Naive B cell (primary cell): Measurements from ENCODE around the gene PCNP. TPM values are rescaled to one million over a fixed set of nuclear protein-coding genes. Genes with fewer than 3 reads are reported as not detected.
"Not testable (repeated sequence)": the region's sequence is repeated elsewhere in the genome, so short reads cannot be mapped to it uniquely, and the experiment has no call there.

ENCODE experiments used
- ATAC-seq, 2 donors: fragments of 150-1000 bp; cut with Tn5 transposase; 2 replicates each; pipeline ENCODE4 v1.10.0; 2021; ENCODE audit warnings: low read depth in 2 of 2, mild to moderate bottlenecking in 2 of 2, moderate library complexity in 2 of 2
- DNase-seq: peaks from one replicate; pipeline ENCODE4 v3.0.0; 2022
- H3K27ac Mint-ChIP-seq, 6 donors: one replicate each; pipeline ENCODE4 v1.8.0; 2020 to 2022; ENCODE audit warnings: mild to moderate bottlenecking in 6 of 6, mixed read lengths in 6 of 6, moderate library complexity in 5 of 6, inconsistent platforms in 2 of 6
- H3K27me3 Mint-ChIP-seq, 3 donors: one replicate each; pipeline ENCODE4 v1.8.0; 2021 to 2022; ENCODE audit warnings: mixed read lengths in 3 of 3, mild to moderate bottlenecking in 1 of 3
- H3K36me3 Mint-ChIP-seq, 2 donors: one replicate each; pipeline ENCODE4 v1.8.0; 2020 to 2022; ENCODE audit warnings: mixed read lengths in 2 of 2, inconsistent platforms in 1 of 2, mild to moderate bottlenecking in 1 of 2
- H3K4me1 Mint-ChIP-seq, 3 donors: one replicate each; pipeline ENCODE4 v1.8.0; 2020 to 2022; ENCODE audit warnings: mixed read lengths in 3 of 3, inconsistent platforms in 1 of 3, mild to moderate bottlenecking in 1 of 3, moderate library complexity in 1 of 3
- H3K4me3 Mint-ChIP-seq, 8 donors: one replicate each; pipeline ENCODE4 v1.8.0; 2020 to 2022; ENCODE audit warnings: mild to moderate bottlenecking in 8 of 8, mixed read lengths in 8 of 8, moderate library complexity in 8 of 8, inconsistent platforms in 2 of 8
- H3K9me3 Mint-ChIP-seq, 7 donors: one replicate each; pipeline ENCODE4 v1.8.0; 2020 to 2022; ENCODE audit warnings: mixed read lengths in 7 of 7, mild to moderate bottlenecking in 5 of 7, inconsistent platforms in 2 of 7, moderate library complexity in 1 of 7
- polyA plus RNA-seq, 6 donors: library from polyadenylated mRNA; unstranded; fragments of 300-500 nt; fragmentation: Illumina TruSeq; gene quantifications; one replicate each; pipeline ENCODE4 v1.2.3, GENCODE V29; 2021; ENCODE audit warnings: low read depth in 6 of 6

The PCNP gene
- polyA plus RNA-seq, 6 donors from 2014 or later: 100 to 187 (median 148) TPM

DNA sequence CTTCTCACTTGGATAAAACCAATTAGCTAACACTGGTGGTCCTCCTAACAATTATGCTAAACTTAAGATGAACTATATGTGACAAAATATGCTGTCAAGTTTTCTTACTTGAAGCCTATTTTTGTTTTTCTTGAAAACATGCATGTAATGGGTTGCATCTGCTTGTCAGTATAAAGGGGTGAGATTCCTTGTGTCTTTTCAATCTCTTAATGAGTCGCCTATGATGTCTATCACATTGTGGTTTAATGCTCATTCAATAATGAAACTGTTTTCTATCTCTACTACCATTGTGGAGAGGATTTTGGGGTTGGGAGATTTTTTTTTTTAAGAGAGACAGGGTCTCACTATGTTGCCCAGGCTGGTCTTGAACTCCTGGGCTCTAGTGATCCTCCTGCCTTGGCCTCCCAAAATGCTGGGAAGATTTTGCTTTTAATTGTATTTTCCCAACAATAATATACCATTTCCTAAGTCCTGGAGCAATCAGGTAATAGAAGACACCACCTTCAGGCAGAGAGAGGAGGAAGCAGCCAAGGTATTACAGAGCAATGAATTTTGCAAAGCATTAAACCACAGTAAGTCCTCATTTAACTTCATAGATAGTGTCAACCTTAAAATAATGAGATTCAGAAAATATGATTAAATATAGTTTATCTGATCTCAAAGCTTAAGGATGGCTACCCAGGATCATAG, 29.7 kb upstream of the PCNP start:
- ATAC-seq (no peak), DNase-seq (no peak)
- no peaks in the 10 kb centered on the region for H3K4me1 Mint-ChIP-seq
- H3K9me3 Mint-ChIP-seq: no peaks in the 10 kb centered on the region
- peak overlapping the region in 1 of 6 donors; percentile 74 for H3K27ac Mint-ChIP-seq
- H3K4me3 Mint-ChIP-seq: no peak overlapping the region
- no peaks in the 10 kb centered on the region for H3K36me3 Mint-ChIP-seq
- peaks cover 8 to 20% (median 16%) of the 10 kb centered on the region in 3 donors for H3K27me3 Mint-ChIP-seq

GRCh38 chr3:101548527-101549105, 25.4 kb upstream of the PCNP start:
- H3K4me1 Mint-ChIP-seq: no peaks in the 10 kb centered on the region
- no peak for DNase-seq
- H3K27ac Mint-ChIP-seq: no peak overlapping the region
- peaks cover 9 to 21% (median 12%) of the 10 kb centered on the region in 3 donors for H3K27me3 Mint-ChIP-seq
- H3K9me3 Mint-ChIP-seq: peaks cover 0 to 3% (median 0%) of the 10 kb centered on the region in 7 donors
- H3K36me3 Mint-ChIP-seq: no peaks in the 10 kb centered on the region
- H3K4me3 Mint-ChIP-seq: no peak overlapping the region
- ATAC-seq: no peak

DNA sequence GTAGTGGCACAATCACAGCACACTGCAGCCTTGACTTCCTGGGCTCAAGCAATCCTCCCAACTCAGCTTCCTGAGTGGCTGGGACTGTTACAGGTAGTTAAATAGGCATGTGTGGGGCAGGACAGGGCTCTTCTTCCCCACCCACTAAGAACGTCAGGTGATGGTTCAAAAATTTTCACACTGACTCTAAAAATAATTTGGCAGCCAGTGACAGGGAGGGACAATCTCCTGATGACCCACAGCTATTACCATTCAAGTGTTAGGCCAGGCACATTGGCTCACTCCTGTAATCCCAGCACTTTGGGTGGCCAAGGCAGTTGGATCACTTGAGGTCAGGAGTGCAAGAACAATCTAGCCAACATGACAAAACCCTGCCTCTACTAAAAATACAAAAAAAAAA, 24.5 kb upstream of the PCNP start:
- Mint-ChIP-seq H3K36me3 (peaks cover 0 to 1% of the 10 kb centered on the region in 2 donors), H3K27me3 (peaks cover 11 to 19% (median 13%) of the 10 kb centered on the region in 3 donors), H3K4me1 (no peaks in the 10 kb centered on the region), H3K27ac (no peak overlapping the region), H3K9me3 (peaks cover 0 to 3% (median 0%) of the 10 kb centered on the region in 7 donors), H3K4me3 (no peak overlapping the region)
- ATAC-seq: no peak
- DNase-seq: no peak

DNA sequence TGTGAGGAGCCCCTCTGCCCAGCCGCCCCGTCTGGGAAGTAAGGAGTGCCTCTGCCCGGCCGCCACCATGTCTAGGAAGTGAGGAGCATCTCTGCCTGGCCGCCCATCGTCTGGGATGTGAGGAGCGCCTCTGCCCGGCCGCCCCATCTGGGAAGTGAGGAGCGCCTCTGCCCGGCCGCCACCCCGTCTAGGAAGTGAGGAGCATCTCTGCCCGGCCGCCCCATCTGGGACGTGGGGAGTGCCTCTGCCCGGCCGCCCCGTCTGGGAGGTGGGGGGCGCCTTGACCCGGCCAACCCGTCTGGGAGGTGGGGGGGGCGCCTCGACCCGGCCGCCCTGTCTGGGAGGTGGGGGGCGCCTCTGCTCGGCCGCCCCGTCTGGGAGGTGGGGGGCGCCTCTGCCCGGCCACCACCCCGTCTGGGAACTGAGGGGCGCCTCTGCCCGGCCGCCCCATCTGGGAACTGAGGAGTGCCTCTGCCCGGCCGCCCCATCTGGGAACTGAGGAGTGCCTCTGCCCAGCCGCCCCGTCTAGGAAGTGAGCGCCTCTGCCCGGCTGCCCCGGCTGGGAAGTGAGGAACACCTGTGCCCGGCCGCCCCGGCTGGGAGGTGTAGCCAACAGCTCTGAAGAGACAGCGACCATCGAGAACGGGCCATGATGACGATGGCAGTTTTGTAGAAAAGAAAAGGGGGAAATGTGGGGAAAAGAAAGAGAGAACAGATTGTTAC, 22.5 kb upstream of the PCNP start:
- H3K4me1 Mint-ChIP-seq, DNase-seq, H3K9me3 Mint-ChIP-seq, H3K27ac Mint-ChIP-seq, H3K36me3 Mint-ChIP-seq, ATAC-seq, H3K4me3 Mint-ChIP-seq: not testable (repeated sequence)
- H3K27me3 Mint-ChIP-seq: peaks cover 22 to 30% (median 25%) of the 10 kb centered on the region in 3 donors

DNA sequence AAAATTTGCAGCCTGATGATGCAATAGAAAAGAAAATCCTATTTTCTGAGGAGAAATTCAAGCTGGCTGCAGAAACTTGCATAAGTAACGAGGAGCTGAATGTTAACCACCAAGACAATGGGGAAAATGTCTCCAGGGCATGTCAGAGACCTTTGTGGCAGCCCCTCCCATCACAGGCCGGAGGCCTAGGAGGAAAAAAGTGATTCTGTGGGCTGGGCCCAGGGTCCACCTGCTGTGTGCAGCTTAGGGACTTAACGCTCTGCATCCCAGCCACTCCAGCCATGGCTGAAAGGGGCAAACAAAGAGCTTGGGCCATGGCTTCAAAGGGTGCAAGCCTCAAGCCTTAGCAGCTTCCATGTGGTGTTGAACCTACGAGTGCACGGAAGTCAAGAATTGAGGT, 20.6 kb upstream of the PCNP start:
- not testable (repeated sequence) for H3K36me3 Mint-ChIP-seq, ATAC-seq, H3K9me3 Mint-ChIP-seq, H3K4me3 Mint-ChIP-seq, H3K4me1 Mint-ChIP-seq, DNase-seq, H3K27ac Mint-ChIP-seq
- H3K27me3 Mint-ChIP-seq: peaks cover 29 to 36% (median 29%) of the 10 kb centered on the region in 3 donors

DNA sequence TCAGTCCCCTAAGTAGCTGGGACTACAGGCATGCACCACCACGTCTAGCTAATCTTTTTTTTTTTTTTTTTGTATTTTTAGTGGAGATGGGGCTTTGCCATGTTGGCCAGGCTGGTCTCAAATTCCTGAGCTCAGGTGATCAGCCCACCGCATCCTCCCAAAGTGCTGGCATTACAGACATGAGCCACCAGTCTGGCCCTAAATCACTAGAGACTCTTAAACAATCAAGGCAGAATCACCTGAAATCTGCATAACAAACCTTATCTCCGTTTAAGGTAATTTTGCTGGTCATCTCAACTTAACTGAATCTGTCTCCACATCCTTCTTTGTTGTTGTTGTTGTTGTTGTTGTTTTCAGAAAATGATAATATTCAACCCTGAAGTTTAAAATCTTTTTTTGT, 17.9 kb upstream of the PCNP start:
- H3K36me3 Mint-ChIP-seq: peaks cover 0 to 3% of the 10 kb centered on the region in 2 donors
- H3K4me1 Mint-ChIP-seq: peaks cover 0 to 6% (median 4%) of the 10 kb centered on the region in 3 donors
- H3K27me3 Mint-ChIP-seq: peaks cover 26 to 36% (median 30%) of the 10 kb centered on the region in 3 donors
- ATAC-seq: no peak
- H3K27ac Mint-ChIP-seq: no peak overlapping the region
- peaks cover 0 to 4% (median 0%) of the 10 kb centered on the region in 7 donors for H3K9me3 Mint-ChIP-seq
- DNase-seq: no peak
- H3K4me3 Mint-ChIP-seq: no peak overlapping the region

GRCh38 chr3:101561630-101562328, 12.2 kb upstream of the PCNP start, which contains the start of gene TRMT10C:
TSS of gene TRMT10C (plus strand) at chr3:101561868. CDS start at chr3:101564782, 2,914 bp downstream.
- Mint-ChIP-seq H3K4me1 (peaks cover 27 to 44% (median 44%) of the 10 kb centered on the region in 3 donors), H3K27me3 (peaks cover 3 to 8% (median 6%) of the 10 kb centered on the region in 3 donors), H3K27ac (peak within 1 kb of the TSS; percentile 92 to 99 (median 98)), H3K36me3 (peaks cover 9 to 14% of the 10 kb centered on the region in 2 donors), H3K4me3 (peak within 1 kb of the TSS; percentile 89 to 100 (median 99)), H3K9me3 (peaks cover 0 to 4% (median 0%) of the 10 kb centered on the region in 7 donors)
- peak; percentile 96 for ATAC-seq
- peak; percentile 90 for DNase-seq

DNA sequence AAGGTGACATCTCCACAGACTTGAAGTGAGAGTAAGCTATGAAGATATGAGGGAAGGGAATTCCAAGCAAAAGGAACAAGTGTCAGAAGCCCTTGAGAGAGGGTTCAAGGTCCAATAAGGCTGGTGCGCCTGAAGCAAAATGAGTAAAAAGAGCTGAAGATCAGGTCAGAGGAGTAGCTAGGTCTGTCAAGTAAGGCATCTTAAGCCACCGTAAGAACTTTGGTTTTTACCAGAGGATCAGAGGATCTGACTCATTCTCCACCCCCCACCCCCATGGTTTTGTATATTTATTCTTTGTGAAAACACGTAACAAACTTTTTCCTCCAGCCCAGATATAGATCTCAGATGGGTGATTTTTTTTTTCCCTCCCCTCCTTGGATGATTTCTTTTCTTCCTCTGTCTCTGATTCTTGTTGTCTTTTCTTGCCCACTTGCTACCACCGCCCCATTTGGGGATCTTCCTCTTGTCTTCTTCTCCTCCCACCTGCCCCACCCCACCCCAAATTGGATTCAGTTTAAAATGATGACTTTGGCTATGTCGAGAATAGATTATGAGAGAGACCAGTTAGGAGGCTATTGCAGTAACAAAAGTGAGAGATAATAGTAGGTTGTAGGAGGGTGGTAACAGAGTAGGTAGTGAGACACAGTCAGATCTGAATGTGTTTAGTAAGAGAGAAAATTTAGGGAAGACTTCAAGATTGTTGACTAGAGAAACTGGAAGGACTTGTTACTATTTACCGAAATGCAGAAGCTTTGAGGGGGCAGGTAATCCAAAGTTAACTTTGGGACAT, 6.3 kb upstream of the PCNP start:
- Mint-ChIP-seq H3K9me3 (no peaks in the 10 kb centered on the region), H3K27me3 (no peaks in the 10 kb centered on the region), H3K4me1 (peaks cover 34 to 46% (median 42%) of the 10 kb centered on the region in 3 donors), H3K4me3 (peak overlapping the region in 2 of 8 donors; percentile 42 to 66), H3K27ac (peak overlapping the region in 2 of 6 donors; percentile 38 to 82), H3K36me3 (peaks cover 9 to 14% of the 10 kb centered on the region in 2 donors)
- DNase-seq: no peak
- ATAC-seq: no peak

DNA sequence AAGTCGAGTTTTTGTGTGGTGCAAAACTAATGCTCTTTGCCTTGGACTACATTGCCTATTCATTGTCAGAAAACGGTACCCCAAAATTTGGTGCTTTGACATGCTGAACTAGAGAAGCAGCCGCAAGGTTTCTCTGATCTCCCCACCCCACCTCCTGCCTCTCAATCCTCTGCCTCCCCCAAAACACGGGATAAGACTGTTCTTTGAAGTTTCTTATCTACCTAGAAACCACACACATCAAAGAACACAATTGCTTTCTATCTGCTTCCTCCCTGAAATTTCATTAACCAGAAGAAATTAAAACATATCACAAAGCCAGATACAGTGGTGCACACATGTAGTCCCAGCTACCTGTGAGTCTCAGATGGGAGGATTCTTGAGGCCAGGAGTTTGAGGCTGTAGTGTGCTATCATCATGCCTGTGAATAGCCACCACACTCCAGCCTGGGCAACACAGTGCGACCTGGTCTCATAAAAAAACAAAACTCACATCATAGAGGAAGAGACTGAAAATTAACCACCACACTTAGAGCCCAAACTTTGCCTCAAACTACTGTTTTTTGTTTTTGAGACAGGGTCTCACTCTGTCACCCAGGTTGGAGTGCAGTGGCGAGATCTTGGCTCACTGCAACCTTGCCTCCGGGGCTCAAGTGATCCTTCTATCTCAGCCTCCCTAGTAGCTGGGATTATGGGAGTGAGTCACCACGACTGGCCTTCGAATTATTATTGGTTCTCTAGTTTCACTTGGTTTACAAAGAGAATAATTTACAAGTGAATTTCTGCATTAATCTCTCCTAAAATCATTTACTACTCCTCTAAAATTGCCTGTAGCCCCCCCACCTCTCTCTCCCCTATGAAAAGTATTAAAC, 2.7 kb upstream of the PCNP start:
- Mint-ChIP-seq H3K36me3 (peaks cover 0 to 3% of the 10 kb centered on the region in 2 donors), H3K4me1 (peaks cover 30 to 42% (median 40%) of the 10 kb centered on the region in 3 donors), H3K27me3 (no peaks in the 10 kb centered on the region), H3K27ac (peak overlapping the region in 2 of 6 donors; percentile 33 to 62), H3K4me3 (peak overlapping the region in 1 of 8 donors; percentile 29), H3K9me3 (no peaks in the 10 kb centered on the region)
- DNase-seq (no peak), ATAC-seq (no peak)

GRCh38 chr3:101574388-101575112, 570 bp downstream of the PCNP start:
- Mint-ChIP-seq H3K36me3 (no peaks in the 10 kb centered on the region), H3K27me3 (no peaks in the 10 kb centered on the region), H3K4me3 (peak overlapping the region; percentile 91 to 98 (median 96)), H3K27ac (peak overlapping the region; percentile 97 to 99 (median 98)), H3K9me3 (no peaks in the 10 kb centered on the region), H3K4me1 (peaks cover 31 to 53% (median 47%) of the 10 kb centered on the region in 3 donors)
- no peak for DNase-seq
- peak; percentile 53 to 57 for ATAC-seq

- Mint-ChIP-seq H3K9me3 (no peaks in the 10 kb centered on the region), H3K4me3 (peak overlapping the region in 5 of 8 donors; percentile 4 to 80 (median 66)), H3K4me1 (peaks cover 28 to 67% (median 47%) of the 10 kb centered on the region in 3 donors), H3K36me3 (no peaks in the 10 kb centered on the region), H3K27me3 (no peaks in the 10 kb centered on the region), H3K27ac (peak overlapping the region in 4 of 6 donors; percentile 51 to 80 (median 64))
- DNase-seq (no peak), ATAC-seq (no peak)
Measured at GRCh38 chr3:101577286-101577685, 3.3 kb downstream of the PCNP start.
